IPS-NIHi11 (cell line): ENCODE measurements around the gene RXFP2.

Source experiments
- DNase-seq: peaks from one replicate; pipeline ENCODE4 v3.0.0; 2012; ENCODE audit warnings: mixed read lengths, low spot score

Gene RXFP2

GRCh38 chr13:31827707-31828106 is 88.4 kb downstream of the RXFP2 start:
- no peak for DNase-seq

- no peak for DNase-seq
Observed at GRCh38 chr13:31835932-31836331, 96.6 kb downstream of the RXFP2 start.

GRCh38 chr13:31843044-31843443 is 103.7 kb downstream of the RXFP2 start:
- DNase-seq: no peak

GRCh38 chr13:31846182-31846938 is 107.0 kb downstream of the RXFP2 start:
- peak; percentile 97 for DNase-seq

- peak; percentile 39 for DNase-seq
Observed at GRCh38 chr13:31846961-31847752, 107.8 kb downstream of the RXFP2 start.

- DNase-seq: no peak
Observed at GRCh38 chr13:31848621-31849020, 109.3 kb downstream of the RXFP2 start.

GRCh38 chr13:31849206-31849605 is 109.9 kb downstream of the RXFP2 start:
- DNase-seq: no peak

- no peak for DNase-seq
Observed at GRCh38 chr13:31850041-31850555, 110.8 kb downstream of the RXFP2 start.

GRCh38 chr13:31851216-31851615 is 111.9 kb downstream of the RXFP2 start:
- DNase-seq: no peak
